HepG2 (cell line): Measurements from ENCODE around the gene SCFD2. TPM values are rescaled to one million over a fixed set of nuclear protein-coding genes. Genes with fewer than 3 reads are reported as not detected.

ENCODE experiments used
- ATAC-seq: fragments of 200-7000 bp; cut with Tn5 transposase; 3 replicates; pipeline ENCODE4 v1.9.1; 2020; ENCODE audit warnings: mild to moderate bottlenecking, moderate library complexity
- BruUV-seq: library from RNA; stranded (reverse); fragments of 400-500 nt; replicated peaks from 2 replicates; lab custom pipeline; 2021; lab: Mats Ljungman, UMichigan
- CTCF ChIA-PET: fragments of 300-600 bp; formaldehyde crosslinking; extraction: SDS; loops from one replicate; lab custom pipeline; 2021; ENCODE audit warnings: low total read pairs, inconsistent platforms, low intra/inter-chr PET ratio; lab: Yijun Ruan, JAX
- POLR2A ChIA-PET: fragments of 350-600 bp; sonication (Branson Sonifier 250); formaldehyde crosslinking; loops from one replicate; lab custom pipeline; 2020; ENCODE audit warnings: antibody characterized with exemption, inconsistent platforms; lab: Yijun Ruan, JAX
- DNase-seq: peaks from one replicate; pipeline ENCODE4 v3.0.0-alpha.2; 2015; ENCODE audit warnings: low spot score
- FAIRE-seq: peaks from 3 replicates; lab custom pipeline; 2011; peaks lifted over from hg19 to GRCh38; lab: Jason Lieb, UNC
- H2AFZ ChIP-seq: one replicate; pipeline ENCODE4 v1.6.1; 2011; ENCODE audit warnings: low read length, inconsistent platforms
- H3K27ac ChIP-seq: fragments of 300-600 bp; 3 replicates; pipeline ENCODE4 v1.8.0; 2011; ENCODE audit warnings: mixed run types, mild to moderate bottlenecking, mixed read lengths, low read length, inconsistent platforms; ENCODE audit not compliant: insufficient read depth; ENCODE audit errors: extremely low read length
- H3K27me3 ChIP-seq, 2 experiments: fragments of 200-600 bp in 1 of 2; 2 replicates in 1 of 2; 3 replicates in 1 of 2; pipeline versions ENCODE4 v1.6.0 to v1.8.0; 2011; ENCODE audit warnings: low read length in 2 of 2, mild to moderate bottlenecking in 2 of 2, moderate library complexity in 2 of 2, inconsistent platforms in 1 of 2; ENCODE audit not compliant: insufficient read depth in 2 of 2, control insufficient read depth in 1 of 2
- H3K36me3 ChIP-seq, 2 experiments: fragments of 200-600 bp in 1 of 2; replicated peaks in 1 of 2; 2 replicates in 1 of 2; 3 replicates in 1 of 2; pipeline versions ENCODE4 v1.5.1 to v1.8.0; 2011; ENCODE audit warnings: low read length in 2 of 2, inconsistent platforms in 1 of 2; ENCODE audit not compliant: insufficient read depth in 2 of 2, control insufficient read depth in 1 of 2
- H3K4me1 ChIP-seq: 2 replicates; pipeline ENCODE4 v1.5.1; 2012; ENCODE audit warnings: low read length, inconsistent platforms; ENCODE audit not compliant: insufficient read depth
- H3K4me2 ChIP-seq: 2 replicates; pipeline ENCODE4 v1.6.0; 2011; ENCODE audit warnings: low read depth, low read length, inconsistent platforms
- H3K4me3 ChIP-seq, 3 experiments: fragments of 200-600 bp in 1 of 3; sonication (generic), shearing (Covaris generic) in 1 of 3; replicated peaks in 1 of 3; 2 replicates each; pipeline ENCODE4 v1.5.1; 2011 to 2016; ENCODE audit warnings: low read length in 3 of 3, inconsistent platforms in 2 of 3, low read depth in 2 of 3, mild to moderate bottlenecking in 2 of 3, control low read depth in 1 of 3, mixed read lengths in 1 of 3; ENCODE audit not compliant: insufficient read depth in 1 of 3
- H3K79me2 ChIP-seq: one replicate; pipeline ENCODE4 v1.6.1; 2011; ENCODE audit warnings: low read length, inconsistent platforms; ENCODE audit not compliant: insufficient read depth
- H3K9ac ChIP-seq: 2 replicates; pipeline ENCODE4 v1.6.0; 2011; ENCODE audit warnings: mild to moderate bottlenecking, low read depth, low read length, inconsistent platforms; ENCODE audit not compliant: insufficient read depth
- H3K9me3 ChIP-seq: 2 replicates; pipeline ENCODE4 v1.5.1; 2012; ENCODE audit warnings: mild to moderate bottlenecking, low read length
- H4K20me1 ChIP-seq: 2 replicates; pipeline ENCODE4 v1.6.0; 2011; ENCODE audit warnings: inconsistent platforms, mild to moderate bottlenecking, low read length, moderate library complexity; ENCODE audit not compliant: insufficient read depth
- HNRNPL ChIP-seq: fragments of 200-400 bp; formaldehyde crosslinking; IDR thresholded peaks from 2 replicates; pipeline ENCODE4 v1.6.1; 2017; ENCODE audit warnings: mild to moderate bottlenecking, low read depth, low read length
- RFX1 ChIP-seq: fragments of 450-650 bp; IDR thresholded peaks from 2 replicates; pipeline ENCODE4 v1.6.1; 2017
- RFX5 ChIP-seq: IDR thresholded peaks from 2 replicates; pipeline ENCODE4 v1.6.1; 2011; ENCODE audit warnings: low read depth, low read length, improper control_type of control experiment
- ZC3H4 ChIP-seq: sonication (generic); formaldehyde crosslinking; IDR thresholded peaks from 2 replicates; pipeline ENCODE4 v1.4.0; 2020; ENCODE audit warnings: missing genetic modification reagents, borderline replicate concordance
- ZFYVE20 ChIP-seq: sonication (generic); formaldehyde crosslinking; IDR thresholded peaks from 2 replicates; pipeline ENCODE4 v1.8.0; 2023; ENCODE audit warnings: low read depth, mild to moderate bottlenecking, moderate library complexity, missing genetic modification reagents, borderline replicate concordance
- ZNF770 ChIP-seq: sonication (generic); formaldehyde crosslinking; IDR thresholded peaks from 2 replicates; pipeline ENCODE4 v1.5.0; 2020; ENCODE audit warnings: mild to moderate bottlenecking, missing genetic modification reagents
- WGBS: methylation state at CpG from one replicate; pipeline ENCODE4 v1.1.6; 2017; ENCODE audit warnings: low lambda C conversion rate; 5-methylcytosine and 5-hydroxymethylcytosine counted together
- in situ Hi-C: cut with HindIII; loops from 2 replicates; pipeline ENCODE4 v1.10.0; 2017; ENCODE audit warnings: low pct_unique_long_range_greater_than_20kb; ENCODE audit not compliant: extremely low pct_ligation_motif_present
- intact Hi-C: fragments of 100-400 bp; cut with micrococcal nuclease; formaldehyde crosslinking; loops from one replicate; pipeline ENCODE4 v1.10.0; 2022; ENCODE audit not compliant: unreplicated experiment
- polyA plus RNA-seq, 8 experiments: library from polyadenylated mRNA; depleted of rRNA in 3 of 8; stranded (reverse) in 7 of 8; unstranded in 1 of 8; fragments of >200 nt; fragmentation: Illumina TruSeq in 4 of 8; extraction: Trizol in 4 of 8; gene quantifications; 2 replicates each; pipeline versions ENCODE4 v1.2.1 to v1.2.3, GENCODE V29; 2011 to 2016; ENCODE audit warnings: low read depth in 4 of 8, missing spikeins in 1 of 8, mixed read lengths in 1 of 8; ENCODE audit not compliant: insufficient read depth in 1 of 8
- total RNA-seq, 5 experiments: library from RNA; depleted of rRNA; stranded (reverse); fragments of >200 nt; fragmentation: Illumina TruSeq; extraction: Trizol; gene quantifications; 2 replicates each; pipeline ENCODE4 v1.2.3, GENCODE V29; 2016; ENCODE audit warnings: low read depth in 1 of 5

SCFD2 gene
- total and polyA plus RNA-seq, 2 of the 13 experiments (the other 11 are each of a cell fraction or from before 2014, with no cell fraction given), result 4.6 to 15.6 TPM

GRCh38 chr4:53136954-53137353, 228.9 kb downstream of the SCFD2 start (continued):
- TF ChIP-seq HNRNPL (no peak), ZNF770 (CRISPR knock-in tag) (no peak)

GRCh38 chr4:53132132-53132891, 233.5 kb downstream of the SCFD2 start:
- TF ChIP-seq ZC3H4 (CRISPR knock-in tag) (no peak), RFX1 (peak; percentile 24; the same call in 1 of the 2 replicates), RFX5 (peak; percentile 75), ZFYVE20 (CRISPR knock-in tag) (no peak)
- TF ChIP-seq, all 625 proteins: peak for 2

More at GRCh38 chr4:53132132-53132891, 233.5 kb downstream of the SCFD2 start:
- Histone ChIP-seq H3K36me3 (no peaks in the 10 kb centered on the region), H3K9ac (no peak overlapping the region), H3K4me3 (no peak overlapping the region), H3K4me1 (no peaks in the 10 kb centered on the region), H2AFZ (no peak overlapping the region), H4K20me1 (no peaks in the 10 kb centered on the region), H3K9me3 (no peaks in the 10 kb centered on the region), H3K27ac (no peak overlapping the region), H3K27me3 (no peaks in the 10 kb centered on the region), H3K79me2 (no peaks in the 10 kb centered on the region), H3K4me2 (no peak overlapping the region)
- POLR2A ChIA-PET, result no interaction called here
- FAIRE-seq (no peak), DNase-seq (no peak), ATAC-seq (no peak)
- BruUV-seq, result no TSS peak
- CTCF ChIA-PET, result no interaction called here
- intact Hi-C loops (no loop called here), in situ Hi-C loops (no loop called here)
- WGBS, result 93% methylated on average over 4 of the region's 4 CpGs
